HG03460 (cell line): ENCODE data around the gene ZC3H7B.
A peak's percentile ranks its signal among the peaks of the same experiment; 100 is the strongest.
"Not testable (repeated sequence)": the region's sequence is repeated elsewhere in the genome, so short reads cannot be mapped to it uniquely, and the experiment has no call there.

Source experiments
- ATAC-seq: cut with Tn5 transposase; IDR thresholded peaks from one replicate; pipeline ENCODE4 v1.9.1; 2021; ENCODE audit not compliant: unreplicated experiment

The ZC3H7B gene

DNA sequence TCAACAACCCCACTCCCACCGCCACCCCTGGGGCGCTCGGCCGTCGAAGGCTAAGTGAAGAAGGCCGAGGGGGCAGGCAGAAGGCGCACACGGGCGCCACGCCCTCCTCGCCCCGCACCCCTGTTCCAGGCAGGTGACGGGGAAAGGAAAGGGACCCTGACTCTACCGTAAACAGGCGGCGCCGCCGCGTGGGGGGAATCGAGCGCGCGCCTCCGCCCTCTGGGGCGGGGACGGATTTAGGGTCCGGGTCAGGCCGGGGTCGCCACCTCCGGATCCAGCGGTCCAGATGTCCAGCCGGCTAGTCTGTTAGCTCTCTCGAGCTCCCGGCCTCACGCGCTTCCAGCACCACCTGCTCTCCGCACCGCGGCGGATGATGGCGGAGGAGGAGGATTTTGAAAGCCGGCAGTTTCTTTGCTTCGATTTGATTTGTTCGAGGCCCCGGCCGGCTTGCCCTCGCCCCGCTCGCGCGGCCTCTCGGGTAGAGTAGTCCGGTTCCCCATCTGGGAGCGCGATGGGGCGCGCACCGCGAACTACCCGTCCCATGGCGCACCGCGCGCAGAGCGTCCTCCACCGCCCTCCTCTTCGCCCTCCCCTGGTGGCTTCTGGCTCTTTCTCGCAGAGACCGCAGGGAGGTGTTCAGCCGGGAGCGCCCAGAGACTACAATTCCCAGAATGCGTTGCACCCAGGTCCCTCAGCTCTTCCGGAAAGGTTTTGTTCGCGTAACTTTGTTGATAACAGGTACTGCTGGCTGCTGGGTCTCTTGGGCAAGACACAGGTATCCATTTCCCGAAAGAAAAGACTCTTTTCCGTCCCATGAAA lies 15.3 kb upstream of the ZC3H7B start, which contains the start of gene RANGAP1:
TSS of gene RANGAP1 (minus strand) at position 368 of the 819 bp plus-strand sequence. CDS start 5,143 bp downstream, outside the sequence.
- ATAC-seq = peak; percentile 91

DNA sequence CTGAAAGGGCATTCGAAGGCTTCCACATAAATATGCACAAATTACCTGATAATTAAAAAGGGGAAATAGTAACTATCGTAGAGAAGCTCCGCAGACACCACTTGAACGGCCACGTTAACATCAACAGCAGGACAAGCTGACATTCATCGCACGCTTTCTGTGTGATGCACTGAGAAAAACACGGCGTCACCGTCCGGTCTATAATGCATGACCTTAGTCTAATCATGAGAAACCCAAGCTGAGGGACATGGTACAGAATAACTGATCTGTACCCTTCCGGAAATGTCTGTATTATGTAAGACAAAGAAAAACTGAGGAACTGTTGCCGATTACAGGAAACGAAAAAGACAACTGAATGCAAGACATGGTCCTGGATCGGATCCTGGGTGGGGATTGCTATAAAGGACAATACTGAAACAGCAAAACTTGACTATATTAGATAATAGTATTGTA lies 14.7 kb upstream of the ZC3H7B start:
- ATAC-seq = peak; percentile 25

DNA sequence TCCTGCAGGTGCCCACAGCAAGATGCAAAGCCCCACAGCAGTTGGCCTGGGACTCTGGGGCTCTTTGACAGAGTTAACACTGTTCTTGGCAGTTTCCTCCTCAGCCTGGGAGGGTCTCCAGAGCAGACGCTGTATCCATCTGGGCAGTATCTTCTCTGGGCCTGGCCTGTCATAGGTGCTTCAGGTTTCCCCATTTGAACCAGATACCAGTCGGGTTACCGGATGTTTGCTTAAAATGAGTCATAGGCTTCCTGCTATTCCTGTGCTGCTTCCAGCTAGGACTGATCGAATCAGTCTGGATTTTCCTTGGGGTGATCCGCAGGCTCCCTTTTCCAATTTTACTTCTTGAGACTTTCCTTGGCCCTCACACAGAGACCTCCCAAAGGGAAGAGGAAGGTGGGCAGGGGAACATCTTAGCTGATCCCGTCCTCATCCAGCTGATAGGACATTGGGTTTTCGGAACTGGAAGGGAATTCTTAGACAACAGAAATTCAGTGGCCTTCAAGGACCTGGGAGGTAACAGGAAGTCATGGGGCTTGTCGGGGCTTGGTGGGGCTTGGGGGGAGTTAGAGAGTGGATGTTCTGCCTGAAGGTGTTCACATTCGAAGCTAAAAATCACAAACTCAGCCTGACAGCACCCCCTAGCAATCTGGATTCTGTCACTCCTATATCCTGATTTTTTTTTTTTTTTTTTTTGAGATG lies 12.9 kb upstream of the ZC3H7B start:
- no peak for ATAC-seq

DNA sequence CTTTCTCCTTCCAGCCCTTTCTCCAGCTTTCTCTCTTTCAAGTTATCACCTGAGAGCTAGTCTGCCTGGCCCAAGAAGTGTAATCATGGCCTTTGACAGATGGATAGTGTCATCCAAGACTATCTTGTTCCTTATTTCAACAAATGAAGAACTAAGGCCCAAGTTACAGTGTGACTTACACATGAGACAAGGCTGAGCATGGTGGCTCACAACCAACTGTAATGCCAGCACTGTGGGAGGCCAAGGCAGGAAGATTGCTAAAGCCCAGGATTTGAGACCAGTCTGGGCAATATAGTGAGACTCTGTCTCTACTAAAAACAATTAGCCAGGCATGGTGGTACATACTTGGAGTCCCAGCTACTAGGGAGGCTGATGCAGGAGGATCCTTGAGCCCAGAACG lies 11.7 kb upstream of the ZC3H7B start:
- ATAC-seq = no peak

DNA sequence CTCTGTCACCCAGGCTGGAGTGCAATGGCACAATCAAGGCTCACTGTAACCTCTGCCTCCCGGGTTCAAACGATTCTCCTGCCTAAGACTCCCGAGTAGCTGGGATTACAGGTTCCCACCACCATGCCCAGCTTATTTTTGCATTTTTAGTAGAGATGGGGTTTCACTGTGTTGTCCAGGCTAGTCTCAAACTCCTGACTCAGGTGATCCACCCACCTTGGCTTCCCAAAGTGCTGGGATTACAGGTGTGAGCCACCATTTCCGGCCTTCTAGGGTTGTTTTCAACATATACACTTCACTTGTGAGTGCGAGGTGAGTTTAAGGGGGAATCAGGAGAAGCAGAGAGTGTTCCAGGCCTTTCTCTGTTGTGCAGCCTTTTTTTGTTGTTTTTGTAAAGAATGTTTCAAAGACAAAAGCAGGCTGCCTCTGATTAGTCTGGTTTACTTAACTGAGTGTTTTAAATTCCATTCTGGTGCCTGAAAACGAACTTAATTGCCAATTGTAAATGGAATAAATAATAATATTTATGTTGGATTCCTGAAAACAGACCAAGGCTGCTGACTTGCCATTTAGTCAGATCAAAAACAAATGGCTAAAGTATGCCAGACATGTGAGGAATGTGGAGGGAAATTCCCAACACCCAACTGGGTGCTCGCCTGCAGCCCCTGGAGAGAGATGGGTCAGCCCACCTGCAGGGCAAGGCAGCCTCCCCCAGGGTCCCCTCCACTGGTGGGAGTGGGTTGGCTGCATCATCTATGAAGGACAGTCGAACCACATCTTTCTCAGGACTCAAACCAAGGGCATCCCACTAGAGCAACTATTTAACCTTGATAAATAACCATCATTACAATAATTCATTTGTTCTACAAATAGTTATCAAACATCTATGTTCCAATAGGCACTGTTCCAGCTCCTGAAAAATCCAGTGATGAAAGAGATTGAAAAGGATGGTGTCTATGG lies 10.8 kb upstream of the ZC3H7B start:
- ATAC-seq = no peak

DNA sequence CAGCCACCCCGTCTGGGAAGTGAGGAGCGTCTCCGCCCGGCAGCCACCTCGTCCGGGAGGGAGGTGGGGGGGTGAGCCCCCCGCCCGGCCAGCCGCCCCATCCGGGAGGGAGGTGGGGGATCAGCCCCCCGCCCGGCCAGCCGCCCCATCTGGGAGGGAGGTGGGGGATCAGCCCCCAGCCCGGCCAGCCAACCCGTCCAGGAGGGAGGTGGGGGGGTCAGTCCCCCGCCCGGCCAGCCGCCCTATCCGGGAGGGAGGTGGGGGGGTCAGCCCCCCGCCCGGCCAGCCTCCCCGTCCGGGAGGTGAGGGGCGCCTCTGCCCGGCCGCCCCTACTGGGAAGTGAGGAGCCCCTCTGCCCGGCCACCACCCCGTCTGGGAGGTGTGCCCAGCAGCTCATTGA lies 6.5 kb upstream of the ZC3H7B start:
- not testable (repeated sequence) for ATAC-seq

DNA sequence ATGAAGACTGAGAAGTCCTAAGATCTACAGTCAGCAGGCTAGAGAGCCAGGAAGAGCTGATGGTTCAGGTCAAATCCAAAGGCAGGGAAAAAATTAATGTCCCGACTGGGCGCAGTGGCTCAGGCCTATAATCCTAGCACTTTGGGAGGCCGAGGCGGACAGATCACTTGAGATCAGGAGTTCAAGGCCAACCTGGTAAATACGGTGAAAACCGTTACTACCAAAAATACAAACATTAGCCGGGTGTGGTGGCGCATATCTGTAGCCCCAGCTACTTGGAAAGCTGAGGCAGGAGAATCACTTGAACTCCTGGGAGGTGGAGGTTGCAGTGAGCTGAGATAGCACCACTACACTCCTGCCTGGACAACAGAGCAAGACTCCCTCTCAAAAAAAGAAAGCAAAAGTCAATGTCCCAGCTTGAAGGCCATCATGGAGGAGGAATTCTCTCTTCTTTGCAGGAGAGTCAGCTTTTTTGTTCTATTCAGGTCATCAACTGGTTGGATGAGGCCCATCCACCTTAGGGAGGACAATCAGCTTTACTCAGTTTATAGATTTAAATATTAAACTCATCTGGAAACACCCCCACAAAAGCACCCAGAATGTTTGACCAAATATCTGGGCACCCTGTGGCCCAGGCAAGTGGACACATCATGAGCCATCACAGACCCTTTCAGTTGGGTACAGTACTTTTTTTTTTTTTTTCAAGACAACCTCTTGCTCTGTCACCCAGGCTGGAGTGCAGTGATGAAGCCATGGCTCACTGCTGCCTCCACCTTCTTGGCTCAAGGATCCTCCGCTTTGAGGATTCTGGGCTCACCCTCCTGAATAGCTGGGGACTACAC lies 4.3 kb upstream of the ZC3H7B start:
- ATAC-seq = no peak

DNA sequence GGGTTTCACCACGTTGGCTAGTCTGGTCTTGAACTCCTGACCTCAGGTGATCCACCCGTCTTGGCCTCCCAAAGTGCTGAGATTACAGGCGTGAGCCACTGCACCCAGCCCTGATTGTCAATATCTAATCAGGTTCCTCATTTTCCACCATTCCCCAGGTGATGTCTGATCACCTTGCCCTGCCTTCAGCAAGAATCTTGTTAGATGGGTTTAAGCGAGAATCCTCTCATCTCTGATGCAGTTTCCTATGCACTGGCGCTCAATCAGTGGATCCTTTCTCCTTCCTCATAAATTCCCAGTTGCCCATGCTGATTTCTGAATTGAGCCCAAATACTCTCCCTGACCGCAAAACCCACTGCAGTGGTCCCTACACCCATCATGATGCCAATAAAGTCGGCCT lies 664 bp upstream of the ZC3H7B start:
- ATAC-seq = no peak

DNA sequence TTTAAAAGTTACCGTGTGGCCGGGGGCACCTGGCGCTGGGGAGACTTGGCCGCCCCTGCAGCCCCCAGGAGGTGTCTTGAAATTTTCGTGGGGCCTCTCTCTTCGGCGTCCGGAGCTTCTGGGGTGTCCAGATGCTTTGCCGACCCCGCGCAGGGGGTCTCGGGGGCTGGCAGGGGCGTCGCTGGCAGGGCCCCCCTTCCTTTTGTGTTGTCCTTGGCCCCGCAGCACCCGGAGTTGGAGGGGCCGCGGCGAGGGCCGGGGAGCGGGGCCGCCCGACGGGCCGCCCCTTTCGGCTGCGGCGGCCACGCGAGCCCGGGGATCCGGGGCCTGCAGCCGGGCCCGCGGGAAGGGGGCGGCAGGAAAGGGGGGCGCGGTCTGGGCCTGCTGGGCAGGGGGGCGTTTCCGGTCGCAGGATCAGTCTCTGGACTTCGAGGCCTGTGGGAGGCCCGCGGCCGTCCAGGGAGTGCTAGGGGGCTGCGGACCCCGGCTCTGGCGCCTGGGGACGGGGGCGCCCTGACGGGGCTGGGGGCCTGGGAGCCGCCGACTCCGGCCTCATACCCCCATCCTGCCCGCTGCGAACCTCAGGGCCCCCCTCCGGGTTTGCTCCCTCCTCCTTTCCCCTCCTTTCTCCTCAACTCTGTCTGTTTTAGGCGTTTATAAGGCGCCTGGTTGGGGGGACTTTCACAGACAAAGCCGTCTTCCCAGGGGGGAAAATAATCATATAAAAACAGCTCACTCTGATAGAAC lies 869 bp downstream of the ZC3H7B start:
- no peak for ATAC-seq

DNA sequence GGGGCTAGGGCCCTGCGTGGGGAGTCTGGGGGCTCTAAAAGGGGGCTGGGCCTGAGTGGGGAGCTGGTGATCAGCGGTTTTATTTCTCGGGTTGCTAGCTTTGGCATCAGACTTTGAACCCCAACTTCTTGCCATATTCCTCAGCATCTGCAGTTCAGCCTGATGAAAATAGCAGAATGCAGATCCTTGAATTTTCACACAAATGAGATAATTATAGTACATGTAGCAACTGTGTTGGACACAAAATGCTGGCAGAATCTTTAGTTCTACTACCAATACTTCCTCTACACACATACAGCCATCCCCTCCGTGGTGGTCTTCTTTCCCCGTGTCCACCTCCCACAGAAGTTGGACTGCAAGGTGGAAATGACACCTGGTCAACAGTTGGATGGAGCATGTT lies 1.5 kb downstream of the ZC3H7B start:
- no peak for ATAC-seq

DNA sequence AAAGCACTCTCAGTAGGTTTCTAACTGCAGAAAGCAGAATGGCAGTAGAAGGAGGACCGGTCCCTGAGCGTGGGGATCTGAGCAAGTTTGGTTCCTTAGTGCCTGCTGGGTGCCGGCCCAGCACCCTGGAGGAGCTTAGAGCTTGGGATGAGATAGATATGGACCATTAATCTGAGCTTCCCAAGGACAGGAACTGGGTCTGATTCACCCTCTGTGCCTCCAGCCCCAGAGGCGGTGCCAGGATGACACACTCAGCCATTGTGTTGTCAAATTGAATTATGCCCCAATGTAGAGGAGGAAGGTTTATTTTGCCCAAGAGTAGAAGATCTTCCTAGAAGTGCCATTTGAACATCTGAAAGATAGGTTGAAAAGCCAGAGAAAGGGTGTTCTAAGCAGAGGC lies 4.3 kb downstream of the ZC3H7B start:
- ATAC-seq = no peak

DNA sequence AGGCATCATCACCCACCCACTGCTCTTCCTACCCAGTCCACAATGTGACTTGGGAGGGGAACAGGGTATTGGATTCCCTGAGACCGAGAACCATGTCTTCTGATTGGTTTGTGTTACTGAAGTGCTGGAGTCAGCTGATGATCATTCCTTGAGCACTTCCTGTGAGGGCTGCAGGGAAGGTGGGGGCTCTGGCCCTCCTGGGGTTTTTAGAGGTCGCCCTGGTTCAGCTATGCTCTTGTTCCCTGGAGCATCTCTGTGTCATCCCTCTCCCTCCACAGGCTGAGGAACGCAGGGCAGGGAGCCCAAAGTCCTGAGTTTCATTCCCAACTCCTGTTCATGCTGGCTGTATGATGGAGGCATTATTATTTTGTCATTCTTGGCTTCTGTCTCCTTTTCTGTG lies 6.7 kb downstream of the ZC3H7B start:
- ATAC-seq = no peak

DNA sequence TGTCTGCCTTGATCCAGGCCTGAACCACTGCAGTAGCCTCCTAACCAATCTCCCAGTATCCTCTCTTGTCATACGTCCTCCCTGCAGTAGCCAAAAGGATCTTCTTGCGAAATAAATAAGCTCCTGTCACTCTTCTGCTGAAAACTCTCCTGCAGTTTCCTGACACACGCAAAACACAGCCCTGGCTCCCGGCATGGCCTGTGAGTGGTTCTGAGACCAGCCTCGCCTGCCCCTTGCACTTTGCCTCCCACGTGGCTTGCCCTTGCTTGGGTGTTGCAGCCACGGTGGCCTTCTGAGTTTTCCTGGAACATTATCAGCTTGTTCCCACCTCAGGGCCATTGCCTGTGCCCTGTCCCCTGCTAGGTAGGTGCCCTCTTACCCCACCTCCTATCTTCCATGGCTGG lies 7.2 kb downstream of the ZC3H7B start:
- no peak for ATAC-seq

DNA sequence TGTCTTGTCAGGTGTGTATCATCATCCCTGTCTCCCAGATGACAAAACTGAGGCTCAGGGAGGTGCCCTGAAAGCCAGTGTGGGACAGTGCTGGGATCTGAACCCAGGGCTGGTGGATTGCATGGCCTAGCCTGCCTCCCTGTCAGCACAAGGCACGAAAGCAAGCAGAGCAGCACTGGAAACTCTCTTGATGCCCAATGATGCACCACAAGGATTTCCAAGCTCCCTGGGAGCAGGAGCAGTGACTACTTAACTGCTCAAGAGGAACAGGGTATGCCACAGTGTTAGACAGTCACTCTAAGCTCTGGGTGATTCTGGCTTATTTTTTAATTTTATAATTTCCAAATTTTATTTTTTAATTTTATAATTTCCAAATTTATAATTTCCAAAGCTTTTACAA lies 9.0 kb downstream of the ZC3H7B start:
- ATAC-seq = no peak

DNA sequence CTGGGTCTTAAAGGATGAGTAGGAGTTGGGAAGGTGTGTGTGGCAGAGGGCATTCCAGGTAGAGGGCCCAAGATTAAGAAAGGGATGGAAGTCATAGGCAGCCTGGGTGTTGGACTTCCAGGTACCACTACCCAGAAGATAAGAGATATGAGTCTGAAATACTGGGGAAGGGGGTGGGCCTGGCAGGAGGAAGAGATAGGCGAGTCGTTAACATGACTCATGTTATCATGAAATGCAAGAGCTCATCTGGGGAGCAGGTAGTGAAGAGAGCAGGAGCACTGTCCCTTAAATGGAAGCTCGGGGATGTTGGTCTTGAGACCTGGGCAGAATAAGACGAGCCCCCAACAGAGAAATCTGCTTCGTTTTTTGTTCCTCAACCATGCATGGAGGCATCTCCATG lies 10.2 kb downstream of the ZC3H7B start:
- ATAC-seq = no peak

DNA sequence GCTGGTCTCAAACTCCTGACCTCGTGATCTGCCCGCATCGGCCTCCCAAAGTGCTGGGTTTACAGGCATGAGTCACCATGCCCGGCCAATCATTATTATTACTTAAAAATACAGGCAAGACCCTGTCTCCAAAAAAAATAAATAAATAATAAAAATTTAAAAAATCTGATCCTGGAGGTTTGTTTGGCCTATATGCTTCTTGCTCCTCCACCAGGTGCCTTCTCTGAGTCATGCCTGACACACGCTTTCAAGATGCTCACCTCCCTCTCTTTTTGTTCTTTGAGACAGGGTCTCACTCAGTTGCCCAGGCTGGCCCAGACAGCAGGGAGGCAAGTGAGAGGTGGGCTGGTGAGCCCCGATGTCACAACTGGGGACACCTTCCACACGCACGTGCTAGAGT lies 13.5 kb downstream of the ZC3H7B start:
- ATAC-seq = no peak

DNA sequence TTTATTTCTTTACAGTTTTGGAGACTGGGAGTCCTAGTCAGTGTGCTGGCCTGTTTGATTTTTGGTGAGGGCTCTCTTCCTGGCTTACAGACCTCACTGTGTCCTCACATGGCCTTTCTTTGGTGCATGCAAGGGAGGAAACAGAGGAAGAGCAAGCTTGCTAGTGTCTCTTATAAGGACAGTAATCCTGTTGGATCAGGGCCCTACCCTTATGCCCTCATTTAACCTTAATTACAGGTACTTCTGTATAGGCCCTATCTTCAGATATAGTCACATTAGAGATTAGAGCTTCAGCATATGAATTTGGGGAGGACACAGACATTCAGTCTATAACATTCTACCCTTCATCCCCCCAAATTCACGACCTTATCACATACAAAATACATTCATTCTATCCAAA lies 14.3 kb downstream of the ZC3H7B start:
- ATAC-seq = no peak

DNA sequence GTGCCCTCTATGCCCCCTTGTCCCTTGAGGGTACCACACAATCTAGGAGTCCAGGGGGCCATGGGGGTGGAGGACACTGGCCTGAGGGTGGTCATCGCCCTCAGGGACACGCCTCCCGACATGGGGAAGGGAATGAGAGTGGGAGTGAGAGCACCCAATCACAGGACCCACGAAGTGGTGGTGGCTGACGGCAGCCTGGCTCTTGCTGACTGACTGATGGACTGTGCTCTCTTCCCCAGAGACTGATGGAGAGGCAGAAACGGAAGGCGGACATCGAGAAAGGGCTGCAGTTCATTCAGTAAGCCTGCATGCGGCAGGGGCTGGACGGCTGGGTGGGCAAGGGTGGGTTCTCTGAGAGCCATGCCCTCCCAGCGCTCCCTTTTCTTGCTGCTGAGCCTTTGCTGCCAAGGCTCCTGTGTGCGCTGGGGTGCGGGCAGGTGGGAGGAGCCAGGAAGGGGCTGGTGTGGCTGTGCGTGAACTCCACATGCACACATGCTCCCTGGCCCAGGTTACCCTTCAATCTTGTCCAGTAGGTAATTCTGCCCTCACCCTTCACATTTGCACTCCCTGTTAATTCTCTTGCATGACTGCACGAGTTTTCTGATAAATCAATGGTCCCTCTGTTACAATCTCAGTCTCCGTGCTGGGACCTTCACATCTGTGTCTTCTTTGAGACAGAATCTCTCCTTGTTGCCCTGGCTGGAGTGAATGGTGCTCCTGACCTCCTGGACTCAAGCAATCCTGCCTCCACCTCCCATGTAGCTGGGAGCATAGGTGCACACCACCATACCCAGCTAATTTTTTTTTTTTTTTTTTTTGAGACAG lies 19.3 kb downstream of the ZC3H7B start:
- ATAC-seq = no peak
